GM12864 (cell line): ENCODE measurements around the gene LMBRD1.
A peak's percentile ranks its signal among the peaks of the same experiment; 100 is the strongest.
"Not testable (repeated sequence)": the region's sequence is repeated elsewhere in the genome, so short reads cannot be mapped to it uniquely, and the experiment has no call there.

Experiments used
- DNase-seq: peaks from one replicate; pipeline ENCODE4 v3.0.0-alpha.2; 2011; ENCODE audit warnings: low read depth
- H3K4me3 ChIP-seq: 2 replicates; pipeline ENCODE4 v1.5.1; 2011; ENCODE audit warnings: mild to moderate bottlenecking, low read depth, low read length, control low read depth
- TF ChIP-seq, protein P1 (sequence below): IDR thresholded peaks from 2 replicates; pipeline ENCODE4 v1.5.1; 2011; ENCODE audit warnings: low read depth, mild to moderate bottlenecking, moderate library complexity, low read length, control low read depth, inconsistent platforms; ENCODE audit errors: missing control alignments

The LMBRD1 gene

DNA sequence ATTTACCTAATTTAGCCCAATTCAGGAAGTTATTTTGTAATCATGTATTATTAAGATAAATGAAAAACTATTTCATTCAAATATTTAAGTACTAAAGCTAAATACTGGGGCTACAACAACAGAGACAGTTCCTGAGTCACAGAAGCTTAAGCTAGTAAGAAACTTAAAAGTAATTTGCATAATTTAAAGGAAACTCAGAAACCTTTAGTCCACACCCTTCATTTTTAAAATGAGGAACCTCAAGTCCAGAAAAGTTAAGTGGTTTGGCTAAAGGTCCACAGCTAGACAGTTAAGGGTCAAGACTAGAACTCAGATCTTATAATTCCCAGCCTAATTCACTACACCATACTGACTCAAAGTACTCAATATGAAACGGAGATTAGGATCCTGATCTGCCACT is 7.2 kb downstream of the LMBRD1 start:
- H3K4me3 ChIP-seq = no peak overlapping the region
- DNase-seq = no peak

DNA sequence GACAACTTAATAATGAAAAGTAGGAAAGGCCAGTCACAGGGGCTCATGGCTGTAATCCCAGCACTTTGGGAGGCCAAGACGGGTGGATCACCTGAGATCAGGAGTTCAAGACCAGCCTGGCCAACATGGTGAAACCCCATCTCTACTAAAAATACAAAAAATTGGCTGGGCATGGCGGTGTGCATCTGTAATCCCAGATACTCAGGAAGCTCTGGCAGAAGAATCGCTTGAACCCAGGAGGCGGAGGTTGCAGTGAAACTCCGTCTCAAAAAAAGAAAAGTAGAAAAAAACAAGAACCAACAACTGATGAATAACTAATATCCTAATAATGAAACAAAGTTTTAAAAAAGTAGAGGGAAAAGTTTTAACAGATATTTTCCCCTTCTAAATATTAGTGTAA is 9.4 kb downstream of the LMBRD1 start:
- not testable (repeated sequence) for H3K4me3 ChIP-seq, DNase-seq

More for the DNA sequence above, 7.2 kb downstream of the LMBRD1 start:
- TF ChIP-seq, protein P1, sequence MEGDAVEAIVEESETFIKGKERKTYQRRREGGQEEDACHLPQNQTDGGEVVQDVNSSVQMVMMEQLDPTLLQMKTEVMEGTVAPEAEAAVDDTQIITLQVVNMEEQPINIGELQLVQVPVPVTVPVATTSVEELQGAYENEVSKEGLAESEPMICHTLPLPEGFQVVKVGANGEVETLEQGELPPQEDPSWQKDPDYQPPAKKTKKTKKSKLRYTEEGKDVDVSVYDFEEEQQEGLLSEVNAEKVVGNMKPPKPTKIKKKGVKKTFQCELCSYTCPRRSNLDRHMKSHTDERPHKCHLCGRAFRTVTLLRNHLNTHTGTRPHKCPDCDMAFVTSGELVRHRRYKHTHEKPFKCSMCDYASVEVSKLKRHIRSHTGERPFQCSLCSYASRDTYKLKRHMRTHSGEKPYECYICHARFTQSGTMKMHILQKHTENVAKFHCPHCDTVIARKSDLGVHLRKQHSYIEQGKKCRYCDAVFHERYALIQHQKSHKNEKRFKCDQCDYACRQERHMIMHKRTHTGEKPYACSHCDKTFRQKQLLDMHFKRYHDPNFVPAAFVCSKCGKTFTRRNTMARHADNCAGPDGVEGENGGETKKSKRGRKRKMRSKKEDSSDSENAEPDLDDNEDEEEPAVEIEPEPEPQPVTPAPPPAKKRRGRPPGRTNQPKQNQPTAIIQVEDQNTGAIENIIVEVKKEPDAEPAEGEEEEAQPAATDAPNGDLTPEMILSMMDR = no peak

GRCh38 chr6:69785697-69786096 is 11.1 kb downstream of the LMBRD1 start:
- TF ChIP-seq, protein P1 = no peak

DNA sequence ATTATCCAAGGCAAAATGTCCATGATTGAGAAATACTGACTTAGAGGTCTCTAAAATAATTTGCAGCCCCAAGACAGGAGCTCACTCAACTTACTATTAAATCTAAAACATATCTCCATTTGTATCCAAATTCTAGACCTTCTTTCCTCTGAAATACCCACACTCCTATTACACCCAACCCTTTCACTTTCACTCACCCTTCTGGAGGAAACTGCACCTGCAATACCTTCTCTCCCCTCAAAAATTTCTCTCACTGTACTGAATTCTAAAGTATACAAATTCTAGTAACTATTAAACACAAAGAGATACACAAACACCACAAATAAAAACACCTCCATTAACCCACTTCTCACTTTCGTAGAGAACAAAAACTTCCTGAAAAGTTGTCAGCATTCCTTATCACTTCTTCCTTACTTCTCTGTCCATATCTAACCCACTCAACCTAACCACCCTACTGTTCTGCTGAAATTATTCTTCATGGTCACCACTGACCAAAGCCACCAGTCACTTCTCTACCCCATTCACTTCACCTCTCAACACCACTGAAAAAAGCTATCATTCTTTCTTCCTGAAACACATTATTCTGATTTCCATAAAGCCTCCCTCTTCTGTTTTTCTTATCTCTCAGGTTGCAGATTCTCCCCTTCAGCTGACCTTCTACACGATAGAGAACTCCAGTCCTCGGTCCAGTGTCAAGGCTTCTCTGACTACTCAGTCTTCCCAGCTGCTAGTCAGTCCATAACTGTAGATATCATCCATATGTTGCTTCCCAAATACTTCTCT is 12.0 kb downstream of the LMBRD1 start:
- H3K4me3 ChIP-seq = no peak overlapping the region
- DNase-seq = no peak
- TF ChIP-seq, protein P1 = peak; percentile 0

More at GRCh38 chr6:69785697-69786096, 11.1 kb downstream of the LMBRD1 start:
- no peak for DNase-seq
- no peak overlapping the region for H3K4me3 ChIP-seq

DNA sequence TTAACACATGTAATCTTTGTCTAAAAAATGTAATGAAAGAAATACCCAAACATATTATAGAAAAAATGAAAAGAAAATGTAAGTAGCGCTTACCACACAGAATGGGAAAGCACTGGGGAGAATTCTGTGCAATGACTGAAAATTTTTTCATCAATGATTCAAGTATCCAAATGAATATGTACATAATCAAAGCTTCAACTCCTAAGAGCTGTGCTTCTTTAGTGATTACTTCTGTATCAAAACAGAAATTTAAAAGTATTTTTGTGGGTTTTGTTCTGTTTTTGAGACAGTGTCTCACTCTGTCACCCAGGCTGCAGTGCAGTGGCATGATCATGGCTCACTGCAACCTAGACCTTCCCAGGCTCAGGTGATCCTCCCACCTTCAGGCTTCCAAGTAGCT is 13.7 kb downstream of the LMBRD1 start:
- no peak overlapping the region for H3K4me3 ChIP-seq
- TF ChIP-seq, protein P1 = no peak
- no peak for DNase-seq

- TF ChIP-seq, protein P1 = no peak
- no peak for DNase-seq
- no peak overlapping the region for H3K4me3 ChIP-seq
Measured at GRCh38 chr6:69780585-69781178, 16.1 kb downstream of the LMBRD1 start.

DNA sequence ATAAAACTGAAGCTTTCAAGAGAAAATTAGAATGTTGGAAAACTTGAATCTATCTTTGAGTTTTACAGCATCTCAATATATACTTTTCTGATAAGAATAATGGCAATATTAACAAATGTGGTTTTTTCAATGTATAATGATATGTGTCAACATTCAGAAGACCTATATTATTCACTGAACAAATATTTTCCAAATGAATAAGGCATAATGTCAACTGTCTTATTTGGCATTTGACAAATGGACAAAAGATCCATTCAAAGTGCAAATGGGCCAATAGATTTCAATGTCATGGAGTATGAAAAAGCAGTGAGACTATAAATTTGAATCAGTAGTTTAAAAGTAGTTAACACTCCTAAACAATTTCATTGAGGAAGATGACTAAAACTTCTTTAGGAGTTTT is 20.9 kb downstream of the LMBRD1 start:
- no peak for DNase-seq
- TF ChIP-seq, protein P1 = no peak
- H3K4me3 ChIP-seq = no peak overlapping the region
